DOHH2 (cell line): ENCODE measurements around the gene EPHB2.

ENCODE experiments used
- H3F3A ChIP-seq: fragments of 200-600 bp; sonication (generic), shearing (Covaris generic); 2 replicates; pipeline ENCODE4 v1.6.0; 2016; ENCODE audit warnings: antibody characterized with exemption, mild to moderate bottlenecking; ENCODE audit not compliant: control insufficient read depth, insufficient read depth
- H3K27ac ChIP-seq: fragments of 200-600 bp; sonication (generic); 2 replicates; pipeline ENCODE4 v1.5.1; 2014; ENCODE audit warnings: low read depth, mild to moderate bottlenecking, low read length, moderate library complexity
- H3K27me3 ChIP-seq: fragments of 200-600 bp; sonication (generic); 2 replicates; pipeline ENCODE4 v1.6.1; 2014; ENCODE audit warnings: mild to moderate bottlenecking, low read length, mixed read lengths; ENCODE audit not compliant: control insufficient read depth
- H3K36me3 ChIP-seq: fragments of 200-600 bp; sonication (generic); 2 replicates; pipeline ENCODE4 v1.6.1; 2014; ENCODE audit warnings: mild to moderate bottlenecking, low read length, moderate library complexity, mixed read lengths; ENCODE audit not compliant: control insufficient read depth
- H3K4me1 ChIP-seq: fragments of 200-600 bp; sonication (generic); 2 replicates; pipeline ENCODE4 v1.6.1; 2014; ENCODE audit warnings: mild to moderate bottlenecking, low read length, mixed read lengths; ENCODE audit not compliant: control insufficient read depth
- H3K4me2 ChIP-seq: fragments of 200-600 bp; sonication (generic); 2 replicates; pipeline ENCODE4 v1.6.0; 2014; ENCODE audit warnings: mild to moderate bottlenecking, low read length, moderate library complexity
- H3K4me3 ChIP-seq: fragments of 200-600 bp; sonication (generic); 2 replicates; pipeline ENCODE4 v1.5.1; 2014; ENCODE audit warnings: mild to moderate bottlenecking, low read length, mixed read lengths
- H3K79me2 ChIP-seq: fragments of 200-600 bp; sonication (generic); 2 replicates; pipeline ENCODE4 v1.6.1; 2014; ENCODE audit warnings: mild to moderate bottlenecking, low read length, mixed read lengths; ENCODE audit not compliant: control insufficient read depth
- H3K9me2 ChIP-seq: fragments of 200-600 bp; sonication (generic); replicated peaks from 2 replicates; pipeline ENCODE4 v1.6.1; 2014; ENCODE audit warnings: mild to moderate bottlenecking, low read length, mixed read lengths; ENCODE audit not compliant: control insufficient read depth
- H3K9me3 ChIP-seq: fragments of 200-600 bp; sonication (generic); 2 replicates; pipeline ENCODE4 v1.6.1; 2014; ENCODE audit warnings: antibody characterized with exemption, low read length, mixed read lengths; ENCODE audit not compliant: control insufficient read depth, insufficient read depth
- H4K20me1 ChIP-seq: fragments of 200-600 bp; sonication (generic); 2 replicates; pipeline ENCODE4 v1.6.0; 2014; ENCODE audit warnings: low read depth, mild to moderate bottlenecking, antibody characterized with exemption, low read length, moderate library complexity; ENCODE audit not compliant: control insufficient read depth, insufficient read depth
- CTCF ChIP-seq: fragments of 200-600 bp; sonication (generic); IDR thresholded peaks from one replicate; pipeline ENCODE4 v1.5.1; 2014; ENCODE audit warnings: antibody characterized with exemption, mild to moderate bottlenecking, low read depth, low read length; ENCODE audit not compliant: poor library complexity, severe bottlenecking
- EZH2phosphoT487 ChIP-seq: fragments of 200-600 bp; sonication (generic); IDR thresholded peaks from 2 replicates; pipeline ENCODE4 v1.6.1; 2017; ENCODE audit warnings: borderline replicate concordance, mild to moderate bottlenecking, antibody characterized with exemption, low read length, moderate library complexity, mixed read lengths

EPHB2 gene

GRCh38 chr1:22739648-22740385 is 29.2 kb downstream of the EPHB2 start:
- H3K9me2 ChIP-seq, result no peaks in the 10 kb centered on the region
- no peaks in the 10 kb centered on the region for H3F3A ChIP-seq
- H3K4me1 ChIP-seq, result no peaks in the 10 kb centered on the region
- H3K4me3 ChIP-seq, result no peak overlapping the region
- no peaks in the 10 kb centered on the region for H4K20me1 ChIP-seq
- no peak overlapping the region for H3K4me2 ChIP-seq
- no peaks in the 10 kb centered on the region for H3K79me2 ChIP-seq
- TF ChIP-seq EZH2phosphoT487 (no peak), CTCF (no peak)
- no peak overlapping the region for H3K27ac ChIP-seq
- H3K36me3 ChIP-seq, result no peaks in the 10 kb centered on the region
- H3K27me3 ChIP-seq, result no peaks in the 10 kb centered on the region
- no peaks in the 10 kb centered on the region for H3K9me3 ChIP-seq

GRCh38 chr1:22741118-22741517 is 30.5 kb downstream of the EPHB2 start:
- H3K9me3 ChIP-seq, result no peaks in the 10 kb centered on the region
- TF ChIP-seq CTCF (no peak), EZH2phosphoT487 (no peak)
- H3K4me1 ChIP-seq, result no peaks in the 10 kb centered on the region
- H3F3A ChIP-seq, result no peaks in the 10 kb centered on the region
- no peaks in the 10 kb centered on the region for H4K20me1 ChIP-seq
- no peaks in the 10 kb centered on the region for H3K9me2 ChIP-seq
- no peak overlapping the region for H3K4me2 ChIP-seq
- H3K79me2 ChIP-seq, result no peaks in the 10 kb centered on the region
- no peak overlapping the region for H3K27ac ChIP-seq
- no peak overlapping the region for H3K4me3 ChIP-seq
- H3K27me3 ChIP-seq, result no peaks in the 10 kb centered on the region
- H3K36me3 ChIP-seq, result no peaks in the 10 kb centered on the region

GRCh38 chr1:22745669-22746585 is 35.3 kb downstream of the EPHB2 start:
- no peak overlapping the region for H3K27ac ChIP-seq
- H3K9me2 ChIP-seq, result no peaks in the 10 kb centered on the region
- H4K20me1 ChIP-seq, result no peaks in the 10 kb centered on the region
- peaks cover 12% of the 10 kb centered on the region for H3K4me1 ChIP-seq
- no peak overlapping the region for H3K4me2 ChIP-seq
- H3K79me2 ChIP-seq, result no peaks in the 10 kb centered on the region
- no peaks in the 10 kb centered on the region for H3K9me3 ChIP-seq
- H3K4me3 ChIP-seq, result no peak overlapping the region
- H3F3A ChIP-seq, result no peaks in the 10 kb centered on the region
- no peak for TF ChIP-seq EZH2phosphoT487
- TF ChIP-seq CTCF, result no peak
- H3K36me3 ChIP-seq, result no peaks in the 10 kb centered on the region
- no peaks in the 10 kb centered on the region for H3K27me3 ChIP-seq
